H1 (cell line): ENCODE results near the gene TRIM71.

Experiments used
- BACH1 ChIP-seq: IDR thresholded peaks from 2 replicates; pipeline ENCODE4 v1.6.1; 2012; ENCODE audit warnings: low read length, improper control_type of control experiment
- EGR1 ChIP-seq: IDR thresholded peaks from 2 replicates; pipeline ENCODE4 v1.6.1; 2011; ENCODE audit warnings: low read depth, low read length, borderline replicate concordance
- GABPA ChIP-seq: IDR thresholded peaks from 2 replicates; pipeline ENCODE4 v1.6.1; 2011; ENCODE audit warnings: mild to moderate bottlenecking, low read length, moderate library complexity, borderline replicate concordance; ENCODE audit not compliant: insufficient read depth
- HDAC2 ChIP-seq, 2 experiments: fragments of 300-600 bp in 1 of 2; sonication (generic) in 1 of 2; IDR thresholded peaks; 2 replicates each; pipeline ENCODE4 v1.6.1; 2011 to 2012; ENCODE audit warnings: low read depth in 2 of 2, low read length in 2 of 2, mild to moderate bottlenecking in 2 of 2, moderate library complexity in 2 of 2, borderline replicate concordance in 1 of 2, inconsistent platforms in 1 of 2
- JUN ChIP-seq: IDR thresholded peaks from 2 replicates; pipeline ENCODE4 v1.6.1; 2011; ENCODE audit warnings: low read depth, mild to moderate bottlenecking, improper control_type of control experiment, low read length
- KDM1A ChIP-seq: fragments of 200-600, 300-600 bp; sonication (generic); IDR thresholded peaks from 2 replicates; pipeline ENCODE4 v1.7.1; 2016; ENCODE audit warnings: mild to moderate bottlenecking, low read length, borderline replicate concordance
- KDM5A ChIP-seq: fragments of 200-600 bp; IDR thresholded peaks from 2 replicates; pipeline ENCODE4 v1.7.1; 2012; ENCODE audit warnings: mild to moderate bottlenecking, low read length, inconsistent platforms, mixed read lengths
- POLR2A ChIP-seq, 2 experiments: IDR thresholded peaks; 1 replicate in 1 of 2; 2 replicates in 1 of 2; pipeline ENCODE4 v1.6.1; 2011; ENCODE audit warnings: low read depth in 2 of 2, low read length in 2 of 2, mild to moderate bottlenecking in 2 of 2; ENCODE audit errors: control extremely low read depth in 1 of 2
- RNF2 ChIP-seq: fragments of 200-900, 300-1000 bp; sonication (generic); IDR thresholded peaks from 2 replicates; pipeline ENCODE4 v1.7.1; 2016; ENCODE audit warnings: borderline replicate concordance, low read depth, mild to moderate bottlenecking, antibody characterized with exemption, low read length; ENCODE audit not compliant: poor library complexity, severe bottlenecking; ENCODE audit errors: missing control alignments
- SIN3A ChIP-seq, 2 experiments: IDR thresholded peaks in 1 of 2; conservative IDR thresholded peaks in 1 of 2; 2 replicates each; pipeline ENCODE4 v1.6.1; 2011 to 2012; ENCODE audit warnings: low read length in 2 of 2, improper control_type of control experiment in 1 of 2, low read depth in 1 of 2, mild to moderate bottlenecking in 1 of 2
- TCF12 ChIP-seq: IDR thresholded peaks from 2 replicates; pipeline ENCODE4 v1.6.1; 2011; ENCODE audit warnings: low read depth, mild to moderate bottlenecking, low read length
- TF ChIP-seq, protein P1 (sequence below), 3 experiments: IDR thresholded peaks; 1 replicate in 2 of 3; 2 replicates in 1 of 3; pipeline versions ENCODE4 v1.5.1 to v1.6.1; 2011; ENCODE audit warnings: low read length in 3 of 3, mild to moderate bottlenecking in 3 of 3, inconsistent platforms in 2 of 3, low read depth in 1 of 3, moderate library complexity in 1 of 3; ENCODE audit not compliant: insufficient read depth in 1 of 3; ENCODE audit errors: control extremely low read depth in 1 of 3
- TF ChIP-seq, protein P2 (sequence below): IDR thresholded peaks from 2 replicates; pipeline ENCODE4 v1.6.1; 2011; ENCODE audit warnings: low read length, improper control_type of control experiment

DNA sequence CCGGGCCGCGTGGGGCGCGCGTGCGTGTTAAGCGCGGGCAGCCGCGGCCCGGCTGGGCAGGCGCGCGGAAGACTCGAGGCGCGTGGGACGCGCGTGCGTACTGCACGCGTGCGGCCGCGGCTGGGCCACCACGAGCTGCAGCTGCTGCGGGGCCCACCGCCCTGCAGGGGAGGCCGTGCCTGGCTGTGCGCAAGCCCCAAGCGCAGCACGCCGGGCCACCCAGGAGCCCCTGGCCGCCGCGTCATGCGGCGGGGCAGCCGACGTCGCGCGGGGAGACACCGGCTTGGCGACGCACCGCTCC is 590 bp upstream of the TRIM71 start:
- TF ChIP-seq POLR2A (IDR thresholded peaks at IDR 0.05; ENCODE audit: control extremely low read depth in 1 of 2, low read depth in 2 of 2, low read length in 2 of 2) (peak in 1 of 2 experiments; percentile 81; a peak in 2 of 3 replicates), GABPA (no peak), KDM1A (no peak), RNF2 (no peak), TCF12 (no peak), BACH1 (peak; percentile 9; the same call in 1 of the 2 replicates), SIN3A (conservative IDR thresholded peaks at IDR 0.05 in 1 of 2, IDR thresholded peaks at IDR 0.05 in 1 of 2; ENCODE audit: low read depth in 1 of 2, low read length in 2 of 2) (no peak), EGR1 (no peak), JUN (no peak), HDAC2 (IDR thresholded peaks at IDR 0.05; ENCODE audit: borderline replicate concordance in 1 of 2, low read depth in 2 of 2, low read length in 2 of 2) (peak in 1 of 2 experiments; percentile 6; a peak in 1 of 4 replicates), KDM5A (no peak)
- TF ChIP-seq, protein P1, sequence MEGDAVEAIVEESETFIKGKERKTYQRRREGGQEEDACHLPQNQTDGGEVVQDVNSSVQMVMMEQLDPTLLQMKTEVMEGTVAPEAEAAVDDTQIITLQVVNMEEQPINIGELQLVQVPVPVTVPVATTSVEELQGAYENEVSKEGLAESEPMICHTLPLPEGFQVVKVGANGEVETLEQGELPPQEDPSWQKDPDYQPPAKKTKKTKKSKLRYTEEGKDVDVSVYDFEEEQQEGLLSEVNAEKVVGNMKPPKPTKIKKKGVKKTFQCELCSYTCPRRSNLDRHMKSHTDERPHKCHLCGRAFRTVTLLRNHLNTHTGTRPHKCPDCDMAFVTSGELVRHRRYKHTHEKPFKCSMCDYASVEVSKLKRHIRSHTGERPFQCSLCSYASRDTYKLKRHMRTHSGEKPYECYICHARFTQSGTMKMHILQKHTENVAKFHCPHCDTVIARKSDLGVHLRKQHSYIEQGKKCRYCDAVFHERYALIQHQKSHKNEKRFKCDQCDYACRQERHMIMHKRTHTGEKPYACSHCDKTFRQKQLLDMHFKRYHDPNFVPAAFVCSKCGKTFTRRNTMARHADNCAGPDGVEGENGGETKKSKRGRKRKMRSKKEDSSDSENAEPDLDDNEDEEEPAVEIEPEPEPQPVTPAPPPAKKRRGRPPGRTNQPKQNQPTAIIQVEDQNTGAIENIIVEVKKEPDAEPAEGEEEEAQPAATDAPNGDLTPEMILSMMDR (IDR thresholded peaks at IDR 0.05; ENCODE audit: control extremely low read depth in 1 of 3, insufficient read depth in 1 of 3, low read depth in 1 of 3, low read length in 3 of 3): no peak
- TF ChIP-seq, protein P2, sequence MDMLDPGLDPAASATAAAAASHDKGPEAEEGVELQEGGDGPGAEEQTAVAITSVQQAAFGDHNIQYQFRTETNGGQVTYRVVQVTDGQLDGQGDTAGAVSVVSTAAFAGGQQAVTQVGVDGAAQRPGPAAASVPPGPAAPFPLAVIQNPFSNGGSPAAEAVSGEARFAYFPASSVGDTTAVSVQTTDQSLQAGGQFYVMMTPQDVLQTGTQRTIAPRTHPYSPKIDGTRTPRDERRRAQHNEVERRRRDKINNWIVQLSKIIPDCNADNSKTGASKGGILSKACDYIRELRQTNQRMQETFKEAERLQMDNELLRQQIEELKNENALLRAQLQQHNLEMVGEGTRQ: no peak
